Measurements from ENCODE around the gene SLC9A1.

GRCh38 chr1:27092888-27093287 is 62.0 kb downstream of the SLC9A1 start:
- no peak for TF ChIP-seq EZH2phosphoT487 (IDR thresholded peaks at IDR 0.05; ENCODE audit: insufficient read depth, low read depth)
- no peak for TF ChIP-seq EZH2 (IDR thresholded peaks at IDR 0.05; ENCODE audit: insufficient read depth, poor library complexity, severe bottlenecking)

Data from GM23248 (cell line).